GM12892 (cell line): Measurements from ENCODE around the gene VWF.

Experiments used
- POLR2A ChIP-seq: IDR thresholded peaks from 2 replicates; pipeline ENCODE4 v1.6.1; 2011; ENCODE audit warnings: low read depth, low read length, control low read depth
- POLR2AphosphoS5 ChIP-seq: IDR thresholded peaks from 2 replicates; pipeline ENCODE4 v1.6.1; 2011; ENCODE audit warnings: low read depth, low read length, control low read depth

DNA sequence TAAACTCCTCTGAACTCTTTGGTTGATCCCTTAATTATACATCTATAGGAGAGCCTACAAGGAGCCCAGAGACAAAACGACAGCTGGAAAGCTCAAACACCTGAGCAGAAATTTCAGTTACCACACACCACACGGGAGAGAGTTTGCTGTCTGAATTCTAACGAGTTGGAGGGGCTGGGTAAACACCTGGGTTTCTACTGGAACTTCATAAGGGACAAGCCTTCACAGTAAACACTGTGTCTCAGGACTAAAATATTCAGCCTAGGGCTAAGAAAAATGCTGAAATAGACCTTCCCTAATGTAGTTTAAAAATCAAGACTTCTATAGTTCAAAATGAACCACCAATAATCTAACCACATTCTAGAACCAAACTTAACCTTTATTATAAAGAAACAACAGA lies 169.8 kb downstream of the VWF start:
- TF ChIP-seq POLR2AphosphoS5 (no peak), POLR2A (no peak)
